Measurements from ENCODE around the gene CDK6.

DNA sequence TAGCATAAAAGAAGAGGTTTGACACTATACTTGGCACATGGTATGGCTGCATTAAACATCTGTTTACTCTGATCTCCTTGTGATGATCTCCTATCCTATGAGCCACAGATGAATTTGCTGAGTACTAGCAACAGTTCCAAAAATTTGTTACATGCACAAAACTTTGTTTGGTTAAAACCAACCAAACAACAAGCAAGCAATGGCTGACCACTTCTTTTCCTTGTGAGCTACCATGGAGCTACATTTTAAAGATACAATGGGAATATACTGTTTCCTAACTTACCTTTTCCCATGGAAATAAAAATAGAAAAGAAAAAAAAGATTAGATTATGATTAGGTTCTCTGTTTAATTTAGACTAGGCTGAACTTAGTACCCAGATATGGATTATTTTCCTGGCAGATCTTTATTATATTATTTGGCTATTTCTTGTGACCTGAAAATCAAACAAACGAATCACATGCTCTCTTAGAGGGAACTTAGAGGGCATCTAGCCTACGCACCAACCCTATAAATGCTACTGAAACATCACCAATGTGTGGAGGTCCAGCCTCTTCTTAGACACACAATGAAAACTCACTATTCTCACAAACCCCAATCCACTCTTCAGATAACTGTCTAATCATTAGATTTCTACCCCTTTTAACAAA is 166.0 kb downstream of the CDK6 start:
- TF ChIP-seq CTCF (IDR thresholded peaks at IDR 0.05; ENCODE audit: low read depth, low read length) (no peak), POLR2A (IDR thresholded peaks at IDR 0.05; ENCODE audit: extremely low read depth, insufficient read length) (no peak), MAX (IDR thresholded peaks at IDR 0.05; ENCODE audit: low read depth, low read length) (no peak)

Measured in NB4 (cell line).